Body of pancreas (tissue), 4 donors: ENCODE results near the gene DNAAF8.

ENCODE experiments used
- CTCF ChIP-seq, 7 experiments: fragments of 450-650 bp in 4 of 7; fragments of 200-600 bp in 3 of 7; sonication (generic) in 3 of 7; IDR thresholded peaks; one replicate each; pipeline ENCODE4 v1.5.1; 2016 to 2019; ENCODE audit warnings: antibody characterized with exemption in 7 of 7
- POLR2A ChIP-seq, 3 donors: fragments of 450-650 bp; IDR thresholded peaks; one replicate each; pipeline ENCODE4 v1.6.1; 2016; ENCODE audit warnings: antibody characterized with exemption in 3 of 3, mild to moderate bottlenecking in 2 of 3

GRCh38 chr16:4697848-4698291 is 36.5 kb upstream of the DNAAF8 start:
- TF ChIP-seq CTCF (IDR thresholded peaks at IDR 0.05) = no peak
- no peak for TF ChIP-seq POLR2A (IDR thresholded peaks at IDR 0.05)
